ENCODE measurements around the gene ZNF839. TPM values are rescaled to one million over a fixed set of nuclear protein-coding genes. Genes with fewer than 3 reads are reported as not detected.

ZNF839 gene
- total and polyA plus RNA-seq, 2 experiments from 2014 or later = 7.9 to 10.0 TPM

- TF ChIP-seq ZNF462 (CRISPR knock-in tag; IDR thresholded peaks at IDR 0.05) (no peak), POLR2AphosphoS5 (IDR thresholded peaks at IDR 0.05; ENCODE audit: low read depth) (no peak), STAT1 (IDR thresholded peaks at IDR 0.05; ENCODE audit: unreplicated experiment) (no peak), JUNB (IDR thresholded peaks at IDR 0.05; ENCODE audit: unreplicated experiment) (no peak), ETS1 (IDR thresholded peaks at IDR 0.05) (no peak), NANOG (IDR thresholded peaks at IDR 0.05; ENCODE audit: borderline replicate concordance) (no peak), EZH2 (IDR thresholded peaks at IDR 0.05; ENCODE audit: low read depth, unreplicated experiment) (no peak), CREB1 (CRISPR knock-in tag; IDR thresholded peaks at IDR 0.05; ENCODE audit: low read depth) (no peak), ZNF331 (CRISPR knock-in tag; IDR thresholded peaks at IDR 0.05; ENCODE audit: low read depth) (no peak)
- TF ChIP-seq, protein P1, sequence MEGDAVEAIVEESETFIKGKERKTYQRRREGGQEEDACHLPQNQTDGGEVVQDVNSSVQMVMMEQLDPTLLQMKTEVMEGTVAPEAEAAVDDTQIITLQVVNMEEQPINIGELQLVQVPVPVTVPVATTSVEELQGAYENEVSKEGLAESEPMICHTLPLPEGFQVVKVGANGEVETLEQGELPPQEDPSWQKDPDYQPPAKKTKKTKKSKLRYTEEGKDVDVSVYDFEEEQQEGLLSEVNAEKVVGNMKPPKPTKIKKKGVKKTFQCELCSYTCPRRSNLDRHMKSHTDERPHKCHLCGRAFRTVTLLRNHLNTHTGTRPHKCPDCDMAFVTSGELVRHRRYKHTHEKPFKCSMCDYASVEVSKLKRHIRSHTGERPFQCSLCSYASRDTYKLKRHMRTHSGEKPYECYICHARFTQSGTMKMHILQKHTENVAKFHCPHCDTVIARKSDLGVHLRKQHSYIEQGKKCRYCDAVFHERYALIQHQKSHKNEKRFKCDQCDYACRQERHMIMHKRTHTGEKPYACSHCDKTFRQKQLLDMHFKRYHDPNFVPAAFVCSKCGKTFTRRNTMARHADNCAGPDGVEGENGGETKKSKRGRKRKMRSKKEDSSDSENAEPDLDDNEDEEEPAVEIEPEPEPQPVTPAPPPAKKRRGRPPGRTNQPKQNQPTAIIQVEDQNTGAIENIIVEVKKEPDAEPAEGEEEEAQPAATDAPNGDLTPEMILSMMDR (conservative IDR thresholded peaks at IDR 0.05; ENCODE audit: low read depth in 2 of 2) = no peak
These were observed 4.4 kb upstream of the ZNF839 start (continued) for GRCh38 chr14:102315121-102315520.

All from GM23338 (cell line).